NCI-H748 (cell line): ENCODE results near the gene CACNA2D3.

Source experiments
- DNase-seq: peaks from one replicate; lab custom pipeline; 2025; ENCODE audit not compliant: unreplicated experiment; lab: John Stamatoyannopoulos, UW

The CACNA2D3 gene

GRCh38 chr3:54713031-54713430 lies 590.7 kb downstream of the CACNA2D3 start:
- no peak for DNase-seq

DNA sequence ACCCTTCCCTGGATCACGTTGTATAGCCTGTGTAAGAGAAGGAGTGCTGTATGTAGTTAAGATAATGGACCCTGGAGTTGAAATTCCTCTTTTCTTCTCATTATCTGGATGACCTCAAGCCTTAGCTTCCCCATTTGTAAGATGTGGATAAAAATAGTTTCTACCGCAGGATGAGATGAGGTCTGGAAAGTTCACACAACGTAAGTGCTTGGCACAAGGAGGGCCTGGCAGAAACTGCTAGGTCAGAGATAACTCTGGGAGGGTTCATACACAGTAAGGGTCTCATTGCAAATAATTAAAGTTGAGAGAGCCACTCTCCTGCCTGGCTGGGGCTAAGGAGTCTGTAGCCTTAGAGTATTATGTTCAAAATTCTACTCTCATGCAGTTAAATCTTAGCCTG lies 591.1 kb downstream of the CACNA2D3 start:
- no peak for DNase-seq

GRCh38 chr3:54714035-54714434 lies 591.7 kb downstream of the CACNA2D3 start:
- DNase-seq, result no peak

DNA sequence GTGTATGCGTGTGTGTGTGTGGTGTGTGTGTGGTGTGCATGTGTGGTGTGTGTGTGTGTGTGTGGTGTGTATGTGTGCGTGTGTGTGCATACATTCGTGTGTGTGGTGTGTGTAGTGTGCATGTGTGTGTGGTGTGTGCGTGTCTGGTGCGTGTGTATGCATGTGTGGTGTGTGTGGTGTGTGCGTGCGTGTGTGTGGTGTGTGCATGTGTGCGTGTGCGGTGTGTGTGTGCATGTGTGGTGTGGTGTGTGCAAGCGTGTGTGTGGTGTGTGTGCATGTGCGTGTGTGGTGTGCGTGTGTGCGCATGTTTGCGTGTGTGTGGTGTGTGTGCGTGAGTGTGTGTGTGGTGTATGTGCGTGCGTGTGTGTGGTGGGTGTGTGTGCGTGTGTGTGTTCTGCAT lies 595.2 kb downstream of the CACNA2D3 start:
- no peak for DNase-seq

- no peak for DNase-seq
Observed at GRCh38 chr3:54719914-54720313, 597.6 kb downstream of the CACNA2D3 start.

- DNase-seq, result no peak
Observed at GRCh38 chr3:54720604-54721003, 598.3 kb downstream of the CACNA2D3 start.

DNA sequence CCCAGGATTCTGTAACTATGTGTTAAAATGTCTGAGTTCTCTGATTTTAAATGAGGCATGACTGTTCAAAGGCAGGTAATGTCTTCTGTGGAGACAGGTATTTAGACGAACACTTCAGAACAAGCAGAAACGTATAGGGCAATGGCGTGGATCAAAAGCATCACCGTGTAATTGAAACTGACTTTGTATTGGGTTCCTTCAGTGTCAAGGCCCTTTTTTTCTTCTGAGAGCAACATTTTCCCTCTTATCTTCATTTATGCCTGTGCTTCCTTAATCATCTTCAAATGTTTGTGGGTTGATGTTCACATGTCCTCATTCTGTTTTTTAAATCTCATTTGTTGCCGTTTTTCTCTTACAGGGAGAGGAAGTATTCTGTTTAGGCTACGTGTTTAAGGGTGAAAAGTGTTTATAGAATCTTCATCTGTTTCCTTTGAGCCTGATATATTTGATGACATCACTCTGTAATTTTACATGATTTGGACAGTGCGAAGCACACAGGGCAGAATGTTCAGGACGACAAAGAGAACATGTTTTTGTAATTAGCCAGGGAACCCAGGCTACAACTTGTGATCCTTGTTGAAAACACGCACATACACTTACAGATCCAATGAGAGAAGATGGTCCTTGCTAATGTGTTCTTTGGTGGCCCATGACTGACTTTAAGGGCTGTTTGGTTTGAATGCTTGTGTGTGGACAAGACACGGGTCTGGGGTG lies 609.5 kb downstream of the CACNA2D3 start:
- no peak for DNase-seq

GRCh38 chr3:54733106-54734006 lies 611.0 kb downstream of the CACNA2D3 start:
- DNase-seq, result no peak

GRCh38 chr3:54736459-54736858 lies 614.1 kb downstream of the CACNA2D3 start:
- DNase-seq, result peak; percentile 8

GRCh38 chr3:54743755-54744154 lies 621.4 kb downstream of the CACNA2D3 start:
- DNase-seq, result no peak

DNA sequence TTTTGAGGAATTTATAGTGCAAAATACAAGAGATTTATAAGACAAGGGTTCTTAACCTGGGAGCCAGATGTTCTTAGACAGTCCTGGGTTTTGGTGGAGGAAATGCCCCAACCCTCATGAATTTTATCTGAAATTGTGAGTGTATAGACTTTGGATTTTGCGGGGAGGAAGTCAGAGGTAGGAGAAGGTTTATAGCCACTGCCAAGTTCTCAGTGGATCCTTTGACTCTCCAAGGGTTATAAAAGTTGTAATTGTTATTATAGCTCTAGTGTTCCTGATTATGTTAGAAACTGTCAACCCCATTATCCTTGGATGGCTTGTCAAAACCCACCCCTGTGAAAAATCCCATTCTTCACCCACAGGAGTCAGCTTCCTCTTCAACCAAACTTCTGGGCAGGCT lies 621.9 kb downstream of the CACNA2D3 start:
- no peak for DNase-seq

- no peak for DNase-seq
Observed at GRCh38 chr3:54745843-54746242, 623.5 kb downstream of the CACNA2D3 start.

- no peak for DNase-seq
Observed at GRCh38 chr3:54746722-54747121, 624.4 kb downstream of the CACNA2D3 start.

DNA sequence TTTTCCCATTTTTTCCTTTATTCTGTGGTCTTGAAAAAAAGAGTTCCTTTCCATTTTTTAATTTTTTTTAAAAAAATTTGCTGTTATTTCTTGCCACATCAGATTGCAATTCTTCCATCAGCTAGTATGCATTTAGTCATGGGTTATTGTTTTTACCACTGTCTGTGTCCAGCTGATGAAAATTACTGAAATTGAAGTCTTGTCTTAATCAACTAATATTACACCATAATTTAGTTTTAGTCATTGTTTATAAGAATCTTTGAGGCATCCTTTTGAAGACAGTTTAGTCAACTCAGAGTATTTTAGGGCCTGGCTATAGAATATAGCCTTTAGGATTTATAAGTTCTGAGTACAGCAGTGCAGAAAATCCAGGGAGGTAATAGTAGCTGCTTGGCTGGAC lies 633.4 kb downstream of the CACNA2D3 start:
- no peak for DNase-seq

DNA sequence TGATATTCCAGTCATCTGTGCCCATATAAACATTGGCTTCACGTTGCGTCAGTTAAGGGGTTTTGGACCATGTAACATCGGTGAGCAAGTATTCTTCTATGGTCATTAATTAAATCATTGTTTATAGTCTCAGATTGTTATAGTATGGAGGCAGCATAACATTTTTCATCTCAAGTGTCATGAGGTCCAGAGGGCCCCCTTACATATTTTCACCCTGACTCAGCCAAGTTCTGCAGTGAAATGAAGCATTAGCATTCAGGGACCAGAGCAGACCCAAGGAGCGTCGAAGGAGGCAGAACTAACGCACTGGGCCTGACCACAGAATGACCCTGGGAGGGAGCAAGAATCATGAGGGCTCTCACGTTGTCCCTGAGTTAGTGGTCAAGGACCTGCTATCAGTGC lies 634.0 kb downstream of the CACNA2D3 start:
- no peak for DNase-seq

- no peak for DNase-seq
Observed at GRCh38 chr3:54758461-54758860, 636.1 kb downstream of the CACNA2D3 start.

- no peak for DNase-seq
Observed at GRCh38 chr3:54759166-54759565, 636.8 kb downstream of the CACNA2D3 start.

GRCh38 chr3:54760201-54760600 lies 637.8 kb downstream of the CACNA2D3 start:
- no peak for DNase-seq

- DNase-seq, result no peak
Observed at GRCh38 chr3:54761637-54762036, 639.3 kb downstream of the CACNA2D3 start.

GRCh38 chr3:54764911-54765310 lies 642.6 kb downstream of the CACNA2D3 start:
- DNase-seq, result no peak

GRCh38 chr3:54771050-54771449 lies 648.7 kb downstream of the CACNA2D3 start:
- peak; percentile 39 for DNase-seq

GRCh38 chr3:54772051-54772450 lies 649.7 kb downstream of the CACNA2D3 start:
- DNase-seq, result no peak
